GM18498 (cell line): Measurements from ENCODE around the gene KRT9.
"Not testable (repeated sequence)": the region's sequence is repeated elsewhere in the genome, so short reads cannot be mapped to it uniquely, and the experiment has no call there.

Experiments
- ATAC-seq: cut with Tn5 transposase; IDR thresholded peaks from one replicate; pipeline ENCODE4 v1.9.1; 2021; ENCODE audit warnings: mild to moderate bottlenecking, moderate library complexity; ENCODE audit not compliant: unreplicated experiment

KRT9 gene

DNA sequence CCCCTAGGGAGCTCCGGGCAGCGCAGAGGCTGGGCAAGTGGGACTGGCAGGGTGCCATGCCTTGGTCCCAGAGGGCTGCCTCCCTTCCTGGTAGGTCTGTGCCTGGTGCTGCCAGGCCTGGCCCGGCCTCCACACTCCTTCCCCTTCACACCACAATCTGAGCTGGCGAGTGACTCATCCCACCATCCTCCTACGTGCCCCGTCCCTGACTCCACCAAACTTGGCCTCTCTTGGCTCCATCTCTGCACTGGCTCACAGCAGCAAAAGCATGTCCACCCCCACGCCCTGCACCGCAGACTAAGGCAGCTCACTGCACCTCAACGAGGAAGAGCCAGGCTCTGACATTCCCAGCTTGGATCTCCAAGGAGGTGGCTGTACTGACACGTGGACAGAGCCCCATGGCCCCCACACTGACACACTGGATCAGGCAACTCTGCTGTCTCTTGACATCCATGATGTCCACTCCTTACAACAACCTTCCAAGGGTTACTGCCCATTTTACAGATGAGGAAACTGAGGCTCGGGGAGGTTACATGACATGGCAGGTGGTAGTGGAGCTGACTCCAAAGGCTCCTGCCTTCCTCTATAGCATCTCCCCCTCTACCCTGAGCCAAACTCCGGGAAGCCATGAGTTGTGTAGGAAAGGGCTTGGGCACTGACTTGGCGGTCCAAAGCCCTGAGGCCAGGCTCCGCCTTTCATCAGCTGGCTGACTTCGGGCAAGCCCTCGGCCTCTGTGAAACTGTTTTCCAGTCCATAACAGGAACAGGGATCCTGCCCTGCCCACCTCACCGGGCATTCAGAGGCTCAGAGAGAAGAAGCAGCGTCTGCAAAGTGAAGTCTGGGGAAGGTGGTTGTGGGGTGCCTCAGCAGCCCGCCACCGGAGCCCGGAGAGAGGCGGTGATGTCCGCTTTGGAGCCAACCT, 23.7 kb downstream of the KRT9 start:
- ATAC-seq = no peak

GRCh38 chr17:41547378-41547841, 24.4 kb downstream of the KRT9 start:
- no peak for ATAC-seq

DNA sequence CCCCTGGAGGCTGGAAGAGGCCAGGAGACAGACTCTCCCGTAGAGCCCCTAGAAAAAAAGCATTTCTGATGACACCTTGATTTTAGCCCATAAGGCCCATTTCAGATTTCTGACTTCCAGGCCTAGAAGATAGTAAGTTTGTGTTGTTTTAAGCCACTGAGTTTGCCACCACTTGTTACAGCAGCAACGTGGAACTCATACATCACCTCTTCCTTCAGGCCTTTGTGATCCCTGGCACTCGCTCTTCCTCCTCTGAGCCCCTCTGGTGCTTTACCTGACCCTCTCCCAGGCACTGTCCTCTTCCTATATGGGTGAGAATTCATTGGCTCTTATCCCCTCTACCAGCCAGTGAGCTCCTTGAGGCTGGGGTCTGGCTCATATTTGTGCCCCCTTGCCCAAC, 25.0 kb downstream of the KRT9 start:
- ATAC-seq = no peak

DNA sequence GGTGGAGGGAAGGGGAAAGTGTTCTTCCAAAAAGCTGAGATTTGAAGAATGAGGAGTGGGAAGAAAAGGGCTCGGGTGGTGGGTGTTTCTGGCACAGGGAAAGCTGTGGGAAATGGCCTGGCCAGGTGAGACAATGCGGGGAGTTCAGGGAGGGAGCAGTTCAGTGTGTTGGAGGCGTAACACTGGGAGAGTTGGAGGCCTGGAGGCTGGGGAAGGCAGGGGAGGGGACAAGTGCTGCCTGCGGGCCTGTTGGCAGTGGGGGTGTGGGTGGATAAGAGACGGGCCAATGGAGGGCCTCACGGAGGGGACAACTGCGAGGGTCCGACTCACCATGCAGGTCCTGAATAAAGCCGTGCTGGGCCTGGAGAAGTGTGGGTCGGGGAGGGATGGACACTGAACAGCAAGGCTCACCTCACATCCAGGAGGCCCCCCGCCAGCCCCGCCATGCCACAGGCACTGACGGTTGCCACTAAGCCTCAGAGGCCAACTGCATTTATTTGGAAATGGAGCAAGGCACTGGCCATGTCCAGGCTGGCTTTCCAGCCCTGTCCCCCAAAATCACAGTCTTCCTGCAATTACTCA, 25.9 kb downstream of the KRT9 start:
- ATAC-seq = no peak

- ATAC-seq = no peak
Observed at GRCh38 chr17:41544935-41545334, 26.9 kb downstream of the KRT9 start.

GRCh38 chr17:41544491-41544892, 27.4 kb downstream of the KRT9 start:
- no peak for ATAC-seq

DNA sequence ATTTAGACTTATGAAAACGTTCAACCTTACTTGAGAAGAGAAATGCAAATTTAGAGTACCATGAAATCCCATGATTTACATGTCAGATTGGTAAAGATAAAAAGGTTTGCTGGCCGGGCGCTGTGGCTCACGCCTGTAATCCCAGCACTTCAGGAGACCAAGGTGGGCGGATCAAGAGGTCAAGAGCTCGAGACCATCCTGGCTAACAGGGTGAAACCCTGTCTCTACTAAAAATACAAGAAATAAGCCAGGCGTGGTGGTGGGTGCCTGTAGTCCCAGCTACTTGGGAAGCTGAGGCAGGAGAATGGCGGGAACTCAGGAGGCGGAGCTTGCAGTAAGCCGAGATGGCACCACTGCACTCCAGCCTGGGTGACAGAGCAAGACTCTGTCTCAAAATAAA, 29.1 kb downstream of the KRT9 start:
- not testable (repeated sequence) for ATAC-seq

- ATAC-seq = no peak
Observed at GRCh38 chr17:41542357-41542756, 29.5 kb downstream of the KRT9 start.

GRCh38 chr17:41540921-41541625, 30.8 kb downstream of the KRT9 start:
- no peak for ATAC-seq

GRCh38 chr17:41539979-41540701, 31.7 kb downstream of the KRT9 start:
- no peak for ATAC-seq

GRCh38 chr17:41539071-41539492, 32.8 kb downstream of the KRT9 start:
- no peak for ATAC-seq

- ATAC-seq = no peak
Observed at GRCh38 chr17:41538565-41538991, 33.3 kb downstream of the KRT9 start.

DNA sequence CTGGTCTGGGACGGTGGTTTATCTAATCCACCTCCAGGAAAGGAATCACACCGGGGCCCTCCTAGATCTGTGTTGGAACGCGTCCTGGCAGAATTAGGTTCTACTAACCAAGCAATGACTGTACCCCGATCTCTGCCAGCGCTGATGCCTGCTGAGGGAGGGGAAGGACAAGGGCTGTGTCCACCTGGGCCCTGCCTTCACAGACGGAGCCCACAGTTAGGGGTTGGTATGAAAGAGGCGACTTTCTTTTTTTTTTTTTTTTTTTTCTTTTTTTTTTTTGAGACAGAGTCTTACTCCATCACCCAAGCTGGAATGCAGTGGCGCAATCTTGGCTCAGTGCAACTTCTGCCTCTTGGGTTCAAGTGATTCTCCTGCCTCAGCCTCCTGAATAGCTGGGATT, 33.9 kb downstream of the KRT9 start:
- ATAC-seq = no peak

- ATAC-seq = no peak
Observed at GRCh38 chr17:41537614-41537954, 34.3 kb downstream of the KRT9 start.

- no peak for ATAC-seq
Observed at GRCh38 chr17:41536741-41537613, 34.9 kb downstream of the KRT9 start.

- no peak for ATAC-seq
Observed at GRCh38 chr17:41535764-41536481, 35.9 kb downstream of the KRT9 start.

DNA sequence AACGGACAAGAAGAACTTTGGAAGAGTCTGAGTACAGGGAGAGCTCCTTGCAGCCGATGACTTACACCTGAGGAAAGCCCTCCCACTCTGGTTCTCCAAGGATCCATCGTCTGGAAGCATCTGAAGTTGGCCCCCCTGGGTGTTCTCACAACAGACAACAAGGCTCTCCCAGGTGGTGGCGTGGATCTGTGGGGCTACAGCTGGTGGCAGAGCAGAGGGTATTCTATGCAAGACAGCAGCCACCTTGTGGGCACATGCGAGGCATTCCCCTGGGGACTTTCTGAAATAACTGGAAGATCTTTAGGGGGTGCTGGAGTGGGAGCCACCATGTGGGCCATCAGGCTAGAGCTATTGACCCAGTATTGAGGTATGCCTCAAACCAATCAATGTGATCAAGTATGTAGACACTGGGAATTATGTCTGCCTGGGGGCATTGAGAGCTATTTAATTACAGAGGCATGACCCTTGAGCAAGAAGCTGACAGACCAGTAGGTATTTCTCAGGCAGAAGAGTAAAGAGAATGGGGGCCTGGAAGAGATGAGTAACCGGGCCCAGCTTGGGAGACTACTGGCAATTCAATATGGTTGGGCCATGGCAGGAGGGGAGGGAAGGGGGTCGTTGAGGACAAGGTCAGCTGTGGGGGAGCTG, 36.8 kb downstream of the KRT9 start:
- ATAC-seq = no peak

DNA sequence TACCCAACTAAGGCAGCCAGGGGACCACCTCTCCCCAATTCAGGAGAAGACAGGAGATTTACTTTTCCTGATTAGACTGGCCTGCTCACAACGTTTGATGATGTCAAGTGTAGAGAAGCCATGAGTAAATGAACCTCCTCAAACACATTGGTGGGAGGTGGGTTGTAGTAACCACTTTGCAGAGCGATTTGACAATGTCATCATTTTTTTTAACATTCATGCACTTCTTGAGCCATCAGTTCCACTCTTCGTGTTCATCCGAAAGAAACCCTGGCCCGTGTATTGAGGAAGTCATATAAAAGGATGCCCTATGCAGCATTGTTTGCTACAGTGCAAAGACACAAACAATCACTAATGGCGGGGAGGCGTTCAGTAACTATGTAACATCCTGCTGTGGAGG, 38.2 kb downstream of the KRT9 start:
- no peak for ATAC-seq
